HG02763 (cell line): ENCODE results near the gene UBFD1.
"Not testable (repeated sequence)": the region's sequence is repeated elsewhere in the genome, so short reads cannot be mapped to it uniquely, and the experiment has no call there.

Experiments used
- ATAC-seq: cut with Tn5 transposase; IDR thresholded peaks from one replicate; pipeline ENCODE4 v1.9.1; 2021; ENCODE audit warnings: mild to moderate bottlenecking, moderate library complexity; ENCODE audit not compliant: unreplicated experiment

UBFD1 gene

GRCh38 chr16:23564575-23565363 lies 7.2 kb downstream of the UBFD1 start:
- no peak for ATAC-seq

- ATAC-seq: no peak
Measured at GRCh38 chr16:23566724-23567123, 9.2 kb downstream of the UBFD1 start.

DNA sequence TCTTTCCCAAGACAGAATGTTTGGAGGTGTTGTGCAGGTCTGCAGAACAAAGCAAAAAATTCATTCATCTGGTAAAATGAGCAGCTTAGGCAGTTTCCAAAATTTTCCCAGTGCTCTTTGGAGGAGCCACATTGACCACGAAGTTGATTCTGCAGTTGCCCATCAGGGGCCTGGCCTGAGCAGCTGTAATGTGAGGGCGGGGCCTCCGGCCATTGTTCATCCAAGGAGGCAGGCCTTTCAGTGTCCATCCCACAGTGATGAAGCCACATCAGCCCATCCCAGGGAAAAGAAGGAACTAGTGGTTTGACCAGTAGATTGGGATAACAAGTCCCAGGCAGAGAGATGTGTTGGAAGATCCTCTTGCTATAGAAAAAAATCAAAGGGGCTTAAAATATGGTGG lies 10.1 kb downstream of the UBFD1 start:
- no peak for ATAC-seq

GRCh38 chr16:23570992-23571632 lies 13.6 kb downstream of the UBFD1 start:
- ATAC-seq: no peak

- no peak for ATAC-seq
Measured at GRCh38 chr16:23571895-23572294, 14.4 kb downstream of the UBFD1 start.

DNA sequence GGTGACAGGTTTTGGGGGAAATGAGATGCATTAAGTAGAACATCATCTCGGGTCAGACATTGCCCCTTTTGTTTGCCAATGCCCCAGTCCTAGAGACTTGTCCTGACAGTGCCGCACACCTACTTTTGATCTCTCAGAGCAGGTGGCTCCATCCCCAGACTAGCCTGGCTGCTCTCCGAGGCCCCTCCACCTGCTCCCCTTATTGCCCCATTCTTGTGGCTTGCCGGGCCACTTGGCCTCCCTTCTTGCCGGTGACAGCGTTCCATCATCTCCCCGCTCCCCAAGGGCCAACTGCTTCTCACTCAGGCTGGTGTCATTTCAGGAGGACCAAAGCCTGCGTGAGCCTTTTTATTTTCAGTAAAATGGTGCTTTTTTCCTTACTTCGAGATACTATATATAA lies 14.9 kb downstream of the UBFD1 start:
- no peak for ATAC-seq

GRCh38 chr16:23573817-23574216 lies 16.3 kb downstream of the UBFD1 start:
- ATAC-seq: no peak

GRCh38 chr16:23575834-23576233 lies 18.3 kb downstream of the UBFD1 start:
- ATAC-seq: no peak

DNA sequence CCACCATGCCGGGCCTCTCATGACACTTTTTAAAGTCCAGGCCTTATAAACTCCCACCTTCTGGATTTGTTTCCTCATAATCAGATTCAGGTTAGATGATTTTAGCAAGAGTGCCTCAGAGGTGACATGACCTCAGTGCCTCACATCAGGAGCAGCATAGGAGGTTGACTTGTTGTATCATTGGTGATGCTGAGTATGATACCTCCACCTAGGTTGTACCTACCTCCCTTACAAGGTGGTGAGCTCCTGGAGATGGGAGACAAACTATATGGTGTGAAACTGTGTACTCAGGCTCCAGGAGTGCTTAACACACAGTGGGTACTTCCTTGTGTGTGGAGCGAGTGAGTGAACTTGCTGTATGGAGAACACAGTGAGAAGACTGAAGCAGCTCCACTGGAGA lies 20.0 kb downstream of the UBFD1 start:
- no peak for ATAC-seq

DNA sequence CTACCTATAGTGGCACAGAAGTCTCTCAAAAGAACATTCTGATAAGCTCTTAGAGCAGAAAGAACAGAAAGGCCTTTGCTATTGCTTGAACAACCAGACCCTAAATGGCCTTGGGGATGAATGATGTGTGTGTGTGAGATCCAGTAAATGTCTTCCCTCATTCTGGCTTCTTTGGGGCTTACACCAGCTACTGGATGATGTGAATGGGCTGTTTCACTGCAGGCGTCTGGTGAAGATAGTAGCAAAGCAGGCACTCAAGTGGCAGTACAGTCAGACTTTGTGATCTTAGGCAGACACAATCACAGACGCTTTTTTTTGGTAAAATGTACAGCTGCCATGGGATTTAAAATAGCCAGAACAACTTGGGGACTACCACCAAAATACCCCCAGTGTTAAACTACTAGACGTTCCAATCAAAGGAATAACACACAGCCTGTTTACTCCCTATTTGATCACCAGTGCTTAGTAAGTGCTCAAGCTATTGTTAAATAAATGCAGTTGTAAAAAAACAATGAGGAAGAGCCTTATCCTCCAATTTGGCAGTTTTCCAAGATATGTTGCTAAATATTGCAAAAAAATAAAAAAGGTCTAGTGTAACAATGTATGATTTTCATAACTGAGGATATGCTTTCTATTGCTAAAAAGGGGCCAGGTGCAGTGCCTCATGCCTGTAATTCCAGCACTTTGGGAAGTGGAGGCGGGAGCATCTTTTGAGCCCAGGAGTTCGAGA lies 20.7 kb downstream of the UBFD1 start:
- no peak for ATAC-seq

GRCh38 chr16:23579371-23579770 lies 21.8 kb downstream of the UBFD1 start:
- ATAC-seq: no peak

GRCh38 chr16:23580391-23580790 lies 22.9 kb downstream of the UBFD1 start:
- no peak for ATAC-seq

DNA sequence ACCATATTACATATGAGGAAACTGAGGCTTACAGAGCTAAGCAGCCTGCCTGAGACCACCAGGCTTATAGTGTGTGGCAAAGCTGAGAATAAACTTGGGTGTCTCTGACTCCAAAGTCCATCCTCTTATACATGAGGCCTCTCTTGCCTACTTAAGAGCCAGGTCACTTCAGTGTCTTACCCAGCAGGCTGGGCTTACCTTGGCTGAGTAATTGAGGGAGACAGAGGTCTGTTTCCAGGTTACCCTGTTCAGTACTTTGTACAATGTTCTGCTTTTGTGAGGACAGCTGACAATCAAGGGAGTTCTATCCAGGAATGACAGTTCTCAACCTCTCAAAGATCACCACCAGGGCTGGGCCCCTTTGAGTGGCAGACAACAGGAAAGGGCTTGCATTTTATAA lies 24.2 kb downstream of the UBFD1 start:
- no peak for ATAC-seq

- not testable (repeated sequence) for ATAC-seq
Measured at GRCh38 chr16:23583271-23583670, 25.7 kb downstream of the UBFD1 start.

- ATAC-seq: no peak
Measured at GRCh38 chr16:23584186-23585076, 26.9 kb downstream of the UBFD1 start.

DNA sequence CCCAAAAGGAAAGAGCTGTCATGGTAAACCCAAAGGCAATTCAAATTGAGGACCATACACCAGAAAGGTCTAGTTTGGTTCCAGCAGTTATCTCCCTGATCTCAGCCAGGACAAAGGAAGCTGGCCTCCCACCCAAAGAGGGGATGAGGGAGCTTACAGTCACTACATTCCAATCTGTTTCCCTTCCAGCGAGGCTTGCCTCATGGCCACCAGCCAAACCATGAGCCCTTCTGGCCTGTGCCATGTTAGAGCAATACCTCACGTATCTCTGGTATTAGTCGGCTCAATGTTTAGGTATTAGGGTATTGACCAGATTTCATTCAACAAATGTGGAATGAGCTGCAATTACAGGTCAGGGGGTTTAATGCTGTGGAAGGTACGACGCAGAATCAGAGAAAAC lies 30.2 kb downstream of the UBFD1 start:
- no peak for ATAC-seq

GRCh38 chr16:23590181-23590580 lies 32.7 kb downstream of the UBFD1 start:
- no peak for ATAC-seq

- ATAC-seq: no peak
Measured at GRCh38 chr16:23594186-23594585, 36.7 kb downstream of the UBFD1 start.

GRCh38 chr16:23595246-23595950 lies 37.9 kb downstream of the UBFD1 start:
- ATAC-seq: peak; percentile 12
